ENCODE measurements around the gene NMS. TPM values are rescaled to one million over a fixed set of nuclear protein-coding genes. Genes with fewer than 3 reads are reported as not detected.
"Not testable (repeated sequence)": the region's sequence is repeated elsewhere in the genome, so short reads cannot be mapped to it uniquely, and the experiment has no call there.

NMS gene
- total RNA-seq, 3 donors from 2014 or later, result not detected

- Histone ChIP-seq H3K9me3 (peaks cover 0 to 7% of the 10 kb centered on the region in 2 donors), H3K4me1 (no peaks in the 10 kb centered on the region), H3K27me3 (no peaks in the 10 kb centered on the region), H3K36me3 (no peaks in the 10 kb centered on the region), H3K27ac (no peak overlapping the region), H3K4me3 (no peak overlapping the region)
- DNase-seq (ENCODE audit: low spot score in 2 of 2), result no peak
- intact Hi-C loops (cut with DNase I; ENCODE audit: low total_unique reads), result loop anchor here (2.0 kb wide), 1 partner anchor 57 kb away; no protein-coding TSS in a partner anchor
- TF ChIP-seq POLR2AphosphoS5 (IDR thresholded peaks at IDR 0.05), result no peak
- no peak for TF ChIP-seq POLR2A (IDR thresholded peaks at IDR 0.05)
- TF ChIP-seq, protein P1, sequence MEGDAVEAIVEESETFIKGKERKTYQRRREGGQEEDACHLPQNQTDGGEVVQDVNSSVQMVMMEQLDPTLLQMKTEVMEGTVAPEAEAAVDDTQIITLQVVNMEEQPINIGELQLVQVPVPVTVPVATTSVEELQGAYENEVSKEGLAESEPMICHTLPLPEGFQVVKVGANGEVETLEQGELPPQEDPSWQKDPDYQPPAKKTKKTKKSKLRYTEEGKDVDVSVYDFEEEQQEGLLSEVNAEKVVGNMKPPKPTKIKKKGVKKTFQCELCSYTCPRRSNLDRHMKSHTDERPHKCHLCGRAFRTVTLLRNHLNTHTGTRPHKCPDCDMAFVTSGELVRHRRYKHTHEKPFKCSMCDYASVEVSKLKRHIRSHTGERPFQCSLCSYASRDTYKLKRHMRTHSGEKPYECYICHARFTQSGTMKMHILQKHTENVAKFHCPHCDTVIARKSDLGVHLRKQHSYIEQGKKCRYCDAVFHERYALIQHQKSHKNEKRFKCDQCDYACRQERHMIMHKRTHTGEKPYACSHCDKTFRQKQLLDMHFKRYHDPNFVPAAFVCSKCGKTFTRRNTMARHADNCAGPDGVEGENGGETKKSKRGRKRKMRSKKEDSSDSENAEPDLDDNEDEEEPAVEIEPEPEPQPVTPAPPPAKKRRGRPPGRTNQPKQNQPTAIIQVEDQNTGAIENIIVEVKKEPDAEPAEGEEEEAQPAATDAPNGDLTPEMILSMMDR (IDR thresholded peaks at IDR 0.05), result no peak
Observed at GRCh38 chr2:100451734-100452133, 18.5 kb upstream of the NMS start.

GRCh38 chr2:100453853-100454252 is 16.4 kb upstream of the NMS start:
- DNase-seq (ENCODE audit: low spot score in 2 of 2), result no peak
- H3K4me1 ChIP-seq, result no peaks in the 10 kb centered on the region
- no peak overlapping the region for H3K27ac ChIP-seq
- H3K27me3 ChIP-seq, result no peaks in the 10 kb centered on the region
- intact Hi-C loops (cut with DNase I; ENCODE audit: low total_unique reads), result loop anchor here (2.0 kb wide), 1 partner anchor 59 kb away; no protein-coding TSS in a partner anchor
- no peaks in the 10 kb centered on the region for H3K36me3 ChIP-seq
- no peak overlapping the region for H3K4me3 ChIP-seq
- peaks cover 0 to 21% of the 10 kb centered on the region in 2 donors for H3K9me3 ChIP-seq
- no peak for TF ChIP-seq POLR2AphosphoS5 (IDR thresholded peaks at IDR 0.05)
- TF ChIP-seq POLR2A (IDR thresholded peaks at IDR 0.05), result no peak

- H3K4me1 ChIP-seq; H3K4me3 ChIP-seq; intact Hi-C loops (cut with DNase I; ENCODE audit: low total_unique reads): not testable (repeated sequence)
Observed at GRCh38 chr2:100456357-100456756, 13.9 kb upstream of the NMS start.

DNA sequence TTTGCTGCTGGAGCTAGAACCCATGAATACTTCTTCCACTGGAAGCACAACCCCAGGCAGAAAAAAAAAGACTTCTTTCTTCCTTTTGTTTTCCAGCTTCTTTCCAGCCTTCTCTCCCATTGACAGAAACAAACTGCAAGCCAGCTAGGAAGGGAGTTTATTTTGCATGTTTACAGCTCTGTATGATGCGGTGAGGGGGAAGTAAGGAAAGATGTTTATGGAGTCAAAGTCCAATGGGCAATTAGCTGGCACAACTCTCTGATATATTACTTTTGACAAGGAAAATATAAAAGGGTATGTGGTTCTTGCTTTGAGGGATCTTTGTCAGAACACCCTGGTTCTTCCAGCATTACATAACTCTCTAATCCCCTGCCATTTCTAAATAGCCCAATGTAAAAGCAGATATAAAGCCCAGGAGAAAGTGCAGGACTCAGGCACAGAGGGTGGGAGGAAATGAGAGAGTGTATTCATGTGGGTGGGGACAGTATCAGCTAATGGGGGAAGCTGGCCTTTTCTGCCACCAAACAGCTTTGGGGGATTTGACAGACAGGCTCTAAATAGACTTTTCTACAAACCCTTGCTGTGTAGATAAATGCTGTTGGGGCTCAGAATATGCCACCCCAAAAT is 9.3 kb upstream of the NMS start:
- peaks cover 0 to 30% of the 10 kb centered on the region in 2 donors for H3K9me3 ChIP-seq
- intact Hi-C loops (cut with DNase I; ENCODE audit: low total_unique reads), result no loop called here
- no peaks in the 10 kb centered on the region for H3K4me1 ChIP-seq
- H3K36me3 ChIP-seq, result no peaks in the 10 kb centered on the region
- no peak for TF ChIP-seq POLR2AphosphoS5 (IDR thresholded peaks at IDR 0.05)
- TF ChIP-seq POLR2A (IDR thresholded peaks at IDR 0.05), result no peak
- TF ChIP-seq, protein P1 (IDR thresholded peaks at IDR 0.05), result no peak
- no peak for DNase-seq (ENCODE audit: low spot score in 2 of 2)
- no peak overlapping the region for H3K4me3 ChIP-seq
- no peaks in the 10 kb centered on the region for H3K27me3 ChIP-seq
- H3K27ac ChIP-seq, result no peak overlapping the region

More at GRCh38 chr2:100456357-100456756, 13.9 kb upstream of the NMS start:
- H3K27me3 ChIP-seq; H3K27ac ChIP-seq; DNase-seq (ENCODE audit: low spot score in 2 of 2); H3K36me3 ChIP-seq: not testable (repeated sequence)
- peaks cover 0 to 30% of the 10 kb centered on the region in 2 donors for H3K9me3 ChIP-seq

DNA sequence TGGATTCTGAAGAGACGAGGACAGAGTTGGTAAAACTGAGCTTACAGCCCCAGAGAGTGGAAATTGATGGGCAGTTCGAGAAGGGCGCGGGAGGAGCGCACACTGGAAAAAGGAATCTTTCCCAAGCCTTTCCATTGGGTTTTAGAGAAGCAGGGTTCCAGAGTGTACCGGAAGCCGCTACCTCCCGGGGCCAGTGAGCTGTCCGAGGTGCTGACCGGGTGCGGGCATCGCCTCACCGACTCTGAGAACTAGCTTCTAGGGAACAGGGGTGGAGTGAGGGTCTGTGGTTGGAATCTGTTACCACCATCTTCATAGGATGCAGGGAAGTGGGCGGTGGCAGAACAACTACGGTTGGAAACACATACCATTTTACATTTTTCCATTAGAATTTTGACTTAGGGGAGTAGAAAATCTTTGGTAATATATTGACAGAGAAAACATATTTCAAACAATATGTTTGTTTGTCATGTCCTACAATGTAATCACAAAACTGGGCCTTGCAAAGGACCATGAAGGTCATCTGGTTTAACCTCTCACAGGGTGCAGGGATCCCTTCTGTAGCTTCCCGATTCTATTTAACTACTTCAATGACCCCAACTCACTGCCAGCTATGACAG is 724 bp downstream of the NMS start:
- Histone ChIP-seq H3K9me3 (no peaks in the 10 kb centered on the region), H3K4me1 (no peaks in the 10 kb centered on the region), H3K27ac (no peak overlapping the region), H3K36me3 (no peaks in the 10 kb centered on the region), H3K27me3 (no peaks in the 10 kb centered on the region), H3K4me3 (no peak overlapping the region)
- no peak for DNase-seq (ENCODE audit: low spot score in 2 of 2)
- intact Hi-C loops (cut with DNase I; ENCODE audit: low total_unique reads), result no loop called here
- TF ChIP-seq POLR2A (IDR thresholded peaks at IDR 0.05), result no peak
- TF ChIP-seq, protein P1 (IDR thresholded peaks at IDR 0.05), result no peak
- TF ChIP-seq POLR2AphosphoS5 (IDR thresholded peaks at IDR 0.05), result no peak

- no peak for DNase-seq (ENCODE audit: low spot score in 2 of 2)
- Histone ChIP-seq H3K4me3 (no peak overlapping the region), H3K27ac (no peak overlapping the region), H3K36me3 (no peaks in the 10 kb centered on the region), H3K4me1 (no peaks in the 10 kb centered on the region), H3K27me3 (peaks cover 0 to 4% of the 10 kb centered on the region in 2 donors), H3K9me3 (no peaks in the 10 kb centered on the region)
- TF ChIP-seq POLR2A (IDR thresholded peaks at IDR 0.05), result no peak
- TF ChIP-seq, protein P1 (IDR thresholded peaks at IDR 0.05), result no peak
- no peak for TF ChIP-seq POLR2AphosphoS5 (IDR thresholded peaks at IDR 0.05)
- intact Hi-C loops (cut with DNase I; ENCODE audit: low total_unique reads), result no loop called here
Observed at GRCh38 chr2:100476606-100477005, 6.3 kb downstream of the NMS start.

Measured in breast epithelium (tissue), 4 donors.